Measurements from ENCODE around the gene C9orf85.

The C9orf85 gene

GRCh38 chr9:71890042-71890679 lies 21.3 kb upstream of the C9orf85 start:
- no peak for DNase-seq
- Histone ChIP-seq H3K4me1 (ENCODE audit: low read length) (peaks cover 9% of the 10 kb centered on the region), H3K9me2 (replicated peaks; ENCODE audit: insufficient read depth, low read length) (no peaks in the 10 kb centered on the region), H2AFZ (ENCODE audit: low read length) (no peak overlapping the region), H3K27me3 (replicated peaks; ENCODE audit: insufficient read depth, low read length) (no peaks in the 10 kb centered on the region), H3K79me2 (ENCODE audit: low read length) (peaks cover 96% of the 10 kb centered on the region), H4K20me1 (ENCODE audit: insufficient read depth, low read length) (no peaks in the 10 kb centered on the region), H3K9ac (ENCODE audit: low read length) (no peak overlapping the region), H3K4me2 (ENCODE audit: low read depth, low read length) (no peak overlapping the region), H3F3A (ENCODE audit: insufficient read depth, low read length) (peaks cover 2% of the 10 kb centered on the region), H3K4me3 (ENCODE audit: low read length) (no peak overlapping the region), H3K9me3 (replicated peaks; ENCODE audit: insufficient read depth, low read length) (no peaks in the 10 kb centered on the region), H3K36me3 (replicated peaks; ENCODE audit: insufficient read depth, low read length) (no peaks in the 10 kb centered on the region), H3K27ac (ENCODE audit: low read length) (no peak overlapping the region)
- no peak for TF ChIP-seq CTCF (IDR thresholded peaks at IDR 0.05; ENCODE audit: low read length)
- TF ChIP-seq EZH2phosphoT487 (IDR thresholded peaks at IDR 0.05; ENCODE audit: low read length): no peak
- no peak for TF ChIP-seq EZH2 (optimal IDR thresholded peaks at IDR 0.05; ENCODE audit: low read depth, low read length)

GRCh38 chr9:71891557-71892189 lies 19.8 kb upstream of the C9orf85 start:
- H3K9me3 ChIP-seq (replicated peaks; ENCODE audit: insufficient read depth, low read length): no peaks in the 10 kb centered on the region
- H2AFZ ChIP-seq (ENCODE audit: low read length): no peak overlapping the region
- H3K4me1 ChIP-seq (ENCODE audit: low read length): peaks cover 24% of the 10 kb centered on the region
- TF ChIP-seq EZH2phosphoT487 (IDR thresholded peaks at IDR 0.05; ENCODE audit: low read length) (no peak), EZH2 (optimal IDR thresholded peaks at IDR 0.05; ENCODE audit: low read depth, low read length) (no peak), CTCF (IDR thresholded peaks at IDR 0.05; ENCODE audit: low read length) (no peak)
- peaks cover 96% of the 10 kb centered on the region for H3K79me2 ChIP-seq (ENCODE audit: low read length)
- peaks cover 7% of the 10 kb centered on the region for H3F3A ChIP-seq (ENCODE audit: insufficient read depth, low read length)
- no peaks in the 10 kb centered on the region for H3K36me3 ChIP-seq (replicated peaks; ENCODE audit: insufficient read depth, low read length)
- H3K4me3 ChIP-seq (ENCODE audit: low read length): no peak overlapping the region
- H3K27me3 ChIP-seq (replicated peaks; ENCODE audit: insufficient read depth, low read length): no peaks in the 10 kb centered on the region
- no peak overlapping the region for H3K9ac ChIP-seq (ENCODE audit: low read length)
- no peak for DNase-seq
- H3K9me2 ChIP-seq (replicated peaks; ENCODE audit: insufficient read depth, low read length): no peaks in the 10 kb centered on the region
- H3K4me2 ChIP-seq (ENCODE audit: low read depth, low read length): no peak overlapping the region
- no peak overlapping the region for H3K27ac ChIP-seq (ENCODE audit: low read length)
- H4K20me1 ChIP-seq (ENCODE audit: insufficient read depth, low read length): no peaks in the 10 kb centered on the region

GRCh38 chr9:71895117-71895516 lies 16.3 kb upstream of the C9orf85 start:
- Histone ChIP-seq H3F3A (ENCODE audit: insufficient read depth, low read length) (peaks cover 31% of the 10 kb centered on the region), H3K36me3 (replicated peaks; ENCODE audit: insufficient read depth, low read length) (no peaks in the 10 kb centered on the region), H3K9me2 (replicated peaks; ENCODE audit: insufficient read depth, low read length) (no peaks in the 10 kb centered on the region), H3K79me2 (ENCODE audit: low read length) (peaks cover 94% of the 10 kb centered on the region), H3K9me3 (replicated peaks; ENCODE audit: insufficient read depth, low read length) (no peaks in the 10 kb centered on the region), H3K9ac (ENCODE audit: low read length) (no peak overlapping the region), H3K27ac (ENCODE audit: low read length) (peak overlapping the region; percentile 32; the same call in 1 of the 2 replicates), H3K27me3 (replicated peaks; ENCODE audit: insufficient read depth, low read length) (no peaks in the 10 kb centered on the region), H3K4me3 (ENCODE audit: low read length) (no peak overlapping the region), H3K4me1 (ENCODE audit: low read length) (peaks cover 56% of the 10 kb centered on the region), H4K20me1 (ENCODE audit: insufficient read depth, low read length) (no peaks in the 10 kb centered on the region), H3K4me2 (ENCODE audit: low read depth, low read length) (peak overlapping the region; percentile 38; the same call in 1 of the 2 replicates), H2AFZ (ENCODE audit: low read length) (no peak overlapping the region)
- TF ChIP-seq CTCF (IDR thresholded peaks at IDR 0.05; ENCODE audit: low read length) (no peak), EZH2phosphoT487 (IDR thresholded peaks at IDR 0.05; ENCODE audit: low read length) (no peak), EZH2 (optimal IDR thresholded peaks at IDR 0.05; ENCODE audit: low read depth, low read length) (no peak)
- DNase-seq: no peak

Data from MM.1S (cell line).